HepG2 (cell line): Measurements from ENCODE around the gene PRMT5. TPM values are rescaled to one million over a fixed set of nuclear protein-coding genes. Genes with fewer than 3 reads are reported as not detected.

Experiments used
- IRF1 ChIP-seq: sonication (generic); formaldehyde crosslinking; IDR thresholded peaks from 2 replicates; pipeline ENCODE4 v1.4.0; 2020; ENCODE audit warnings: low read depth, mild to moderate bottlenecking, missing genetic modification reagents
- MAF1 ChIP-seq: sonication (generic); formaldehyde crosslinking; IDR thresholded peaks from 2 replicates; pipeline ENCODE4 v1.5.0; 2020; ENCODE audit warnings: missing genetic modification reagents, borderline replicate concordance
- MXI1 ChIP-seq: IDR thresholded peaks from 3 replicates; pipeline ENCODE4 v1.6.1; 2012; ENCODE audit warnings: low read depth, low read length, inconsistent platforms, borderline replicate concordance
- NCOA1 ChIP-seq: sonication (generic); formaldehyde crosslinking; IDR thresholded peaks from 2 replicates; pipeline ENCODE4 v1.9.0; 2021; ENCODE audit warnings: missing genetic modification reagents
- NFKBIZ ChIP-seq: IDR thresholded peaks from 2 replicates; pipeline ENCODE4 v1.6.1; 2018; ENCODE audit warnings: missing genetic modification reagents, missing compliant biosample characterization
- PRDM15 ChIP-seq: sonication (generic); formaldehyde crosslinking; IDR thresholded peaks from 2 replicates; pipeline ENCODE4 v1.4.0; 2020; ENCODE audit warnings: missing genetic modification reagents
- SIX4 ChIP-seq: sonication (generic); formaldehyde crosslinking; IDR thresholded peaks from 2 replicates; pipeline ENCODE4 v1.4.0; 2020; ENCODE audit warnings: missing genetic modification reagents
- SNAPC4 ChIP-seq: sonication (generic); formaldehyde crosslinking; IDR thresholded peaks from 2 replicates; pipeline ENCODE4 v1.4.0; 2020; ENCODE audit warnings: mild to moderate bottlenecking, missing genetic modification reagents
- YY1 ChIP-seq: IDR thresholded peaks from 2 replicates; pipeline ENCODE4 v1.6.1; 2011; ENCODE audit warnings: low read length, low read depth, moderate library complexity, mild to moderate bottlenecking; ENCODE audit not compliant: insufficient read depth, insufficient replicate concordance
- ZBTB44 ChIP-seq: sonication (generic); formaldehyde crosslinking; IDR thresholded peaks from 2 replicates; pipeline ENCODE4 v1.4.0; 2020; ENCODE audit warnings: missing genetic modification reagents
- ZNF687 ChIP-seq: sonication (generic); formaldehyde crosslinking; IDR thresholded peaks from 2 replicates; pipeline ENCODE4 v1.5.1; 2020; ENCODE audit warnings: mild to moderate bottlenecking, missing genetic modification reagents, moderate library complexity
- polyA plus RNA-seq, 8 experiments: library from polyadenylated mRNA; depleted of rRNA in 3 of 8; stranded (reverse) in 7 of 8; unstranded in 1 of 8; fragments of >200 nt; fragmentation: Illumina TruSeq in 4 of 8; extraction: Trizol in 4 of 8; gene quantifications; 2 replicates each; pipeline versions ENCODE4 v1.2.1 to v1.2.3, GENCODE V29; 2011 to 2016; ENCODE audit warnings: low read depth in 4 of 8, missing spikeins in 1 of 8, mixed read lengths in 1 of 8; ENCODE audit not compliant: insufficient read depth in 1 of 8
- total RNA-seq, 5 experiments: library from RNA; depleted of rRNA; stranded (reverse); fragments of >200 nt; fragmentation: Illumina TruSeq; extraction: Trizol; gene quantifications; 2 replicates each; pipeline ENCODE4 v1.2.3, GENCODE V29; 2016; ENCODE audit warnings: low read depth in 1 of 5

Gene PRMT5
- total and polyA plus RNA-seq, 2 of the 13 experiments (the other 11 are each of a cell fraction or from before 2014, with no cell fraction given): 210 to 354 TPM

- TF ChIP-seq PRDM15 (CRISPR knock-in tag) (peak; percentile 51; the same call in 1 of the 2 replicates), MAF1 (CRISPR knock-in tag) (no peak), MXI1 (no peak), NFKBIZ (no peak), IRF1 (CRISPR knock-in tag) (no peak), ZNF687 (peak; percentile 34; the same call in 1 of the 2 replicates), SNAPC4 (no peak), NCOA1 (CRISPR knock-in tag) (no peak), SIX4 (CRISPR knock-in tag) (no peak), YY1 (no peak), ZBTB44 (CRISPR knock-in tag) (no peak)
These were observed 27.4 kb downstream of the PRMT5 start (continued) for GRCh38 chr14:22901799-22902198.
